ENCODE data around the gene AP1S2.
"Not testable (repeated sequence)": the region's sequence is repeated elsewhere in the genome, so short reads cannot be mapped to it uniquely, and the experiment has no call there.

AP1S2 gene

DNA sequence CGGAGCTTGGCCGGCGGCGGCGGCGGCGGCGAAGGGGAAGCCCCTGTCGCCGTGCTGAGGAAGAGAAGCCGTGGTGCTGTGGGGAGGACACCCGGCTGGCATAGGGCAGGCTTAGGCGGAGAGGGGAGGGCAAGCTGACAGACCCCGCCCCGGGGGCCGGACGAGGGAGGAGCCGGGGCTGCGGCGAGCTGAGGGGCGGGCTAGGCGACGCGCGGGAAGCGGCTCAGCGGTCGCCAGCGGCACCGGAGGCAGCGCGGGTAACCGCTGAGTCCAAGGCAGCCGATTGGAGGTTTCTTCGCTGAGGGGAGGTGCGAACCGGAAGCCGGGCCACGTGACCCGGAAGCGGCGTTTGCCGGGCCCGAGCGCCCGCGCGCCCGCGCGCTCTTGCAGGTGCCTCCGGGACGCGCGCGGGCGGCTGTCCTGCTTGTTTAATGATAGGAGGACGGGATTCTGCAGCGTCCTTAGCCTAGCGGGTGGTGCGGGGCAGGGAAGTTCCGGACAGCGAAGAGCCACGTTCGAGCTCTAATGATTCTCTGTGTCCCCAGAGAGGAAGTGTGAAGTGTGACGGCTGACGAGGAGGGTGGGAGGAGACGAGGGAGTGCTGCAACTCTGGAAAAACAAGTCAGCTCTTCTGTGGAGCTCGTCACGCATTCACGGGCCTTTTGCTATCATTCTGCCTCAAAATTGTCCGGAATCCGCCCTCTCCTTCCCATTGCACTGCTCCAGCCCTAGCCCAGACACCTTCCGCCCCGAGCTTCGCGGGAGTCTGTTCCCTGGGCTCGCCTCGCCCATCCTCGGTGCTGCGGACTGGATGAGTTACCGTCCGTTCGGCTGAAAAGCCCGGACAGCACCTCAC, at the start of gene AP1S2:
AP1S2 (minus strand) TSS at position 102 of the 856 bp plus-strand sequence. CDS start 2,289 bp downstream, outside the sequence.
- peak within 1 kb of the TSS; percentile 98 for H3K27ac Mint-ChIP-seq

DNA sequence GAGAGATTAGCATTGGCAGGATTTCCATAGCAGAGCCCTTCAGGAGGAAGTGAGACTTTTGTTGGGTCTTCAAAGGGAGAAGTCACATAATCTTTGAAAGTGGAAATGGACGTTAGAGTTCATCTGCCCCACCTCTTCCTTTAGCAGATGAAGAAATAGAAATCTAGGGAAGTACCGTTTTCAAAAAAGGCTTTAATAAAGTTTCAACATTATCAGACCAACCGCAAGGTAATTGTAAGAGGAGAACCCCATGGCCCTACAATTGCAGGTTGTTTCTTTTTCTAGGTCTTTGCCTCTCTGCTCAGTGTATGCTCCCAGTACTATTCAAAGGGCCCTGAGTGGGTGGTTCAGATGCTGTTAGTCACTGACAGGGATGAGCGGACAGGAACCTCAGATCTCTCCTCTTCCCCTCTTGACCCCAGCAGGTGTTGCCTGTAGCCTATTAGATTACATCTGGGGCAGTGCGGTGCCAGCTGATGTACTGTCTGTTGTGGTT, 48.6 kb upstream of the AP1S2 start:
- peaks cover 2% of the 10 kb centered on the region for H3K4me1 Mint-ChIP-seq (ENCODE audit: low read depth)
- peaks cover 7% of the 10 kb centered on the region for H3K9me3 Mint-ChIP-seq
- H3K36me3 Mint-ChIP-seq (ENCODE audit: low read depth): no peaks in the 10 kb centered on the region
- H3K27ac Mint-ChIP-seq: no peak overlapping the region
- no peak overlapping the region for H3K4me3 Mint-ChIP-seq
- peaks cover 41% of the 10 kb centered on the region for H3K27me3 Mint-ChIP-seq
- DNase-seq: no peak

More for the DNA sequence above, at the start of gene AP1S2:
- Mint-ChIP-seq H3K27me3 (peaks cover 16% of the 10 kb centered on the region), H3K4me1 (ENCODE audit: low read depth) (peaks cover 35% of the 10 kb centered on the region), H3K36me3 (ENCODE audit: low read depth) (peaks cover 28% of the 10 kb centered on the region), H3K4me3 (peak within 1 kb of the TSS; percentile 87), H3K9me3 (no peaks in the 10 kb centered on the region)
- DNase-seq: peak; percentile 99

DNA sequence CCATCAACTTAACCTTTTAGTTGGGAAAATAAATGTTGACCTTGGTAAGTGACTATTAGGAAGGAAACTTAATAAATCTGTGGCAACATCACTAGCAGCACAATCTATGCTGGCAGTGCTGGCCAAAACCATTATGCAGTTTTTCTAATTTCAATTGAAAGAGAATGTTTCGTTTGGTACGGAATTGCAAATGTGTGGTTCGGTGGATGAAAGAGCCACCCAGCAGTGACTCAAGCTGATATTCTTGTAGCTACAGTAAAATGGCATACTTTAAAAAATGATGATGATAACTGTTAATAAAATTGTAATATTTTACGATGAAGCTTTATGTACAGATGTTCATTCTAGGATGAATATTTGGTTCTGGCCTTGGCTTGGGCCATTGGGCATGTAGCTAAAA, 40.7 kb upstream of the AP1S2 start:
- Mint-ChIP-seq H3K36me3 (ENCODE audit: low read depth) (no peaks in the 10 kb centered on the region), H3K27ac (no peak overlapping the region), H3K27me3 (peaks cover 45% of the 10 kb centered on the region), H3K9me3 (no peaks in the 10 kb centered on the region), H3K4me1 (ENCODE audit: low read depth) (no peaks in the 10 kb centered on the region), H3K4me3 (no peak overlapping the region)
- no peak for DNase-seq

DNA sequence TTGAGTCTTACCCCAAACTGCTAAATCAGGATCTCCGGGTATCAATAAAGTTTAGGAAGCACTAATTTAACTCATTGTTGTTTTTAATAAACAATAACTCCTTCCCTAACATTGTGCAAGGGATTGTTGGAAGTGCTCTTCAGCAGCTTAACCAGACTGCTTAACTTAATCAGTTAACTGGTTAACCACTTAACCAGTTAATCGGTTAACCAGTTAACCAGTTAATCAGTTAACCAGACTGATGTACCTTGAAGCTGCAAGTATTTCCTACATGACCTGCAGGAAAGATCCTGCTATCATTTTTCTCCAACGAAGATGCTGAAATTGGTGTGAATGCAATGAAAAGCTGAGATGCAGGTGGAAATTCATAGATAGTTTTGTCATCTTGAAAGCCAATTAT, 40.1 kb upstream of the AP1S2 start:
- Mint-ChIP-seq H3K27ac (no peak overlapping the region), H3K4me3 (no peak overlapping the region), H3K4me1 (ENCODE audit: low read depth) (no peaks in the 10 kb centered on the region), H3K27me3 (peaks cover 42% of the 10 kb centered on the region), H3K9me3 (no peaks in the 10 kb centered on the region), H3K36me3 (ENCODE audit: low read depth) (no peaks in the 10 kb centered on the region)
- no peak for DNase-seq

DNA sequence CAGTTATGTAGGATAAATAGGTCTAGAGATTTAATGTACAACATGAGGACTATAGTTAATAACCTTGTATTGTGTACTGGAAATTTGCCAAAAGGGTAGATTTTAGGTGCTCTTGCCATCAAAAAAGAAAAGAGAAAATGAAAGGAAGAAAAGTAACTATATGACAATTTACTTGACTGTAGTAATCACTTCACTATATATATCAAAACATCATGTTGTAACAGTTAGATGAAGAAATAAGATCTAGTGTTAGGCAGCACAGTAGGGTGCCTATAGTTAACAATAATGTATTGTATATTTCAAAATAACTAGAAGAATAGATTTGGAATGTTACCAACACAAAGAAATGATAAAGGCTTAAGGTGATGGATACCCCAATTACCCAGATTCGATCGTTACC, 35.9 kb upstream of the AP1S2 start:
- DNase-seq: no peak
- Mint-ChIP-seq H3K36me3 (ENCODE audit: low read depth) (no peaks in the 10 kb centered on the region), H3K9me3 (no peaks in the 10 kb centered on the region), H3K4me3 (no peak overlapping the region), H3K27me3 (peaks cover 49% of the 10 kb centered on the region), H3K27ac (no peak overlapping the region), H3K4me1 (ENCODE audit: low read depth) (no peaks in the 10 kb centered on the region)

DNA sequence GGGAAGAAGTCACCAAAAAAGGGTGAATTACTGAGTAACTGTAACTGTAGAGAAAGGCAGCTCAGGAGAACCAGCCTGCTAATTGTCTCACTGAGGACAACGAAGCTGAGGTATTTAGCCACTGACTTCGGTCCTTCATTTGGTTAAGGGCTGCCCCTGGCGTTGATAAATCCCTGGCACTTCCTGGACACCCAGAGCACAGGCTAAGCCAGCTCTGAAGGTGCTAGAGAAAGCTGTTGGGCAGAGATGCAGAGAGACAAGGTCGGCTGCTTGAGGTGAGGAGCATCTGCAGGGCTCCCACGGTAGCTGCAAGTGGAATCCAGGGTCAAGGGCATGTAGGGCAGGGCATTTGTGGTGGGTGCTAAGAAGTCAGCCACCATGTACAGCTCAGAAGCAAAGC, 33.4 kb upstream of the AP1S2 start:
- DNase-seq: no peak
- H3K27me3 Mint-ChIP-seq: peaks cover 56% of the 10 kb centered on the region
- no peak overlapping the region for H3K4me3 Mint-ChIP-seq
- peaks cover 6% of the 10 kb centered on the region for H3K4me1 Mint-ChIP-seq (ENCODE audit: low read depth)
- H3K36me3 Mint-ChIP-seq (ENCODE audit: low read depth): no peaks in the 10 kb centered on the region
- no peak overlapping the region for H3K27ac Mint-ChIP-seq
- no peaks in the 10 kb centered on the region for H3K9me3 Mint-ChIP-seq

DNA sequence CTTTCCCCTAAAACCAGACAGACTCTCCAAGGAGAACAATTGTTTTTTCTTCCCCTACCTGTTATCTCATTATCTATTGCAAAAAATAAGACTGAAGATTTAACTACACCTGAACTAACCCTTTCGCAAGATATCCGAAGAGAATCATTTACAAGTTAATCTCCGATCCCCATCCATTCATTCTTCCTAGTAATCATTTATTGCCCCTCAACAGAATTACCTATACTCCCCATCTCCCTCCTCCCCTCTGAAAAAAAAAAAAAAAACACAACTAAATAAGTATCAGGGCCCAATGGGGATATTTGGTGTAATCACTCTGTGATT, 28.9 kb upstream of the AP1S2 start:
- H3K27me3 Mint-ChIP-seq: peaks cover 70% of the 10 kb centered on the region
- DNase-seq: no peak
- peaks cover 12% of the 10 kb centered on the region for H3K9me3 Mint-ChIP-seq
- H3K27ac Mint-ChIP-seq: no peak overlapping the region
- no peak overlapping the region for H3K4me3 Mint-ChIP-seq
- H3K36me3 Mint-ChIP-seq (ENCODE audit: low read depth): peaks cover 5% of the 10 kb centered on the region
- H3K4me1 Mint-ChIP-seq (ENCODE audit: low read depth): peaks cover 14% of the 10 kb centered on the region

DNA sequence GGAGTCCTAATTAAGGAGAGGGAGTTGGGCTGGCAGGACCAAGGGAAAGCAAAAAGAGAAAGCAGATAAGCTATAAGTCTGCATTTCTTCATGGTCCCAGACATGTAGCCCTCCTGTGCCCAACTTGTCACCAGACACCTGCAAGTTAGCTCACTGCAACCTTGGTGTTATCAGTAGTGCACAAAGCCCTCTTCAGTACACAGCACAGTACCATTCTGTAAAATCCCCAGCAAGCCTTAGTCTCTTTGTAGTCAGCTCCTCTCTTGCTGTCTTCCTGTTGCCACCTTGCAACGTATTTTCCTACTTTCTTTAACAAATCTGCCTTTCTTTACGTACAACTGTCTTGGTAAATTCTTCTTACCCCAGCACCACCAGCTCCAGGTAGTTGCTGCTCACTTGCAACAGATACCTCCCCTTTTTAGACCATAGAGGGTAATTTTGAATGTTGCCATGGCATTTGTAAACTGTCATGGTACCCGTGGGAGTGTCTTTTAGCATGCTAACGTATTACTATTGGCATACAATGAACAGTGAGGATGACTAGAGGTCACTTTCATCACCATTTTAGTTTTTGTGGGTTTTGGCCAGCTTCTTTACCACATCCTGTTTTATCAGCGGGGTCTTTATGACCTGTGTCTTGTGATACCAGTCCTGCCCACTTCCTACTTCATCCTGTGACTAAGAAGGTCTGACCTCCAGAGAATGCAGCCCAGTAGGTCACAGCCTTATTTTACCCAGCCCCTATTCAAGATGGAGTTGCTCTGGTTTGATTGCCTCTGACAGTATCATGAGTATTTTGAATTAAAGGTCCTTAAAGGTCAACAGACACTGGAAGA, 28.3 kb upstream of the AP1S2 start:
- Mint-ChIP-seq H3K9me3 (peaks cover 14% of the 10 kb centered on the region), H3K4me1 (ENCODE audit: low read depth) (peaks cover 19% of the 10 kb centered on the region), H3K4me3 (no peak overlapping the region), H3K27me3 (peaks cover 70% of the 10 kb centered on the region), H3K27ac (no peak overlapping the region), H3K36me3 (ENCODE audit: low read depth) (peaks cover 5% of the 10 kb centered on the region)
- DNase-seq: no peak

DNA sequence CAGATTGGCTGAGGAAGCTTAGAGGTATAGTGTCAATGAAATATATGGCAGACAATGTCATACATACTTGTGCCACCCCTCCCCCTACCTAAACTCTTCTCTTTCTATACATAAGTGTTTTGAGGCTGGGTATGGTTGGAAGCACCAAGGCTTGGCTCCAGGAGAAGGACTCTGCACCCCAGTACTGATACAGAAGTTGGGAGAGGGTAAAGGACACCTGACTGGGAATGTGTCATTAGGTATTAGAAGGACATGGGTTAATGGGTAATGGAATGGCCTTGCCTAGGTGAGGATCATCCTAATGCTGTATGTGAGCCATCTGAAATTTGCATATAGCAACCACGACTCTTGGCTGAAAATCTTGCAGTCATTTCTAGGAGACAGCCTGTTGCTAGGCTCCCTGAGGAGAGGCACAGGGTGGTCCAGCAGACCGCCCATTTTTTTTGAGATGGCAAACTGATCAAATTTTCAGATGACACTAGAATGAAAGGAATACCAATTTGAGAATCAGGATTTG, 26.8 kb upstream of the AP1S2 start:
- Mint-ChIP-seq H3K36me3 (ENCODE audit: low read depth) (peaks cover 5% of the 10 kb centered on the region), H3K4me1 (ENCODE audit: low read depth) (peaks cover 19% of the 10 kb centered on the region), H3K4me3 (no peak overlapping the region), H3K27ac (no peak overlapping the region), H3K27me3 (peaks cover 76% of the 10 kb centered on the region), H3K9me3 (peaks cover 14% of the 10 kb centered on the region)
- DNase-seq: no peak

DNA sequence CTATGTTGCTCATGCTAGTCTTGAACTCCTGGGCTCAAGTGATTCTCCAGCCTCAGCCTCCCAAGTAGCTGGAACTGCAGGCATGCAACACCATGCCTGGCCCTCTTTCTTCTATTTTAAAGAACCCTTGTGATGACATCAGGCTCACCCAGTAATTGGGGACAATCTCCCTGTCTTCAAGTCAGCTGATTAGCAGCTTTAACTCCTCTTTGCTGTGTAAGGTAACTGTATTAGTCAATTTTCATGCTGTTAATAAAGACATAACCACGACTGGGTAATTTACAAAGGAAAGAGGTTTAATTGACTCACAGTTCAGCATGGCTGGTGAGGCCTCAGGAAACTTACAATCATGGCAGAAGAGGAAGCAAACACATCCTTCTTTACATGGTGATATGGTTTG, 23.3 kb upstream of the AP1S2 start:
- H3K27ac Mint-ChIP-seq; H3K4me3 Mint-ChIP-seq; DNase-seq; H3K36me3 Mint-ChIP-seq (ENCODE audit: low read depth): not testable (repeated sequence)
- Mint-ChIP-seq H3K27me3 (peaks cover 60% of the 10 kb centered on the region), H3K9me3 (peaks cover 14% of the 10 kb centered on the region), H3K4me1 (ENCODE audit: low read depth) (peaks cover 12% of the 10 kb centered on the region)

DNA sequence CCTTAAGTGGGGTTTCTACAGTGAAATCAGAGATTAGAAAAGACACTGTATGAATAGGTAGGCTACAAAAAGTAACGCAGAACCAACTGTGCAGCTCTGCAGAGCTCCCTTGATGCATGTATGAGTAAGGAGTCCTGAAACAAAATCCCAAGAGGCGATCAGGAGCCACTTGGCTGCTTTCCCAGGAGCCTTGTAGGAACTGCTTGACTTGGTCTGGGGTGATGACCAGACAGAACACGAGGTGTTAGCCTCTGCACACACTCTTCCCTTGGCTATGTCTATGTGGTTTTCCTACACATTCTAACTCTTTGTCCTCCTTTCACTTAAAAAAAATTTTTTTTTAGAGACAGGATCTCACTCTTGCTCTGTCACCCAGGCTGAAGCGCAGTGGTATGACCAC, 22.8 kb upstream of the AP1S2 start:
- Mint-ChIP-seq H3K4me1 (ENCODE audit: low read depth) (peaks cover 9% of the 10 kb centered on the region), H3K27me3 (peaks cover 54% of the 10 kb centered on the region), H3K9me3 (peaks cover 14% of the 10 kb centered on the region), H3K27ac (no peak overlapping the region), H3K4me3 (no peak overlapping the region), H3K36me3 (ENCODE audit: low read depth) (peaks cover 5% of the 10 kb centered on the region)
- no peak for DNase-seq

DNA sequence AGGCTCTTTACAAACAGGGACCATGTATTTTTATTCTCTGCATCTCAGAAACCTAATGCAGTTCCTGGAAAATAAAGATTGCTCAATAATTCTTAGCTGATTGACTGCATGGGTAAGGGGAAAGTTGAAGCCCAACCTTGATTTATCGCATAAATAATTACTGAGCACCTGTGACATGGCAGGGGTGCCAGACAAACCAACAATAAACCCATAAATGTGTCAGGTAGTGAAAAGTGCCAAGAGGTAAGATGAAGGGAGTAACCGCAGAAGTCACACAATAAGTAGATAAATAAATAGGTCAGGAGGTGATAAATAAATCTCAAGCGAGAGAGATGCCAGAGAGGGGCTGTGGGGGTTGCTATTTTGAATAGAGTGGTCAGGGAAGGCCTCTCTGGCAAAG, 20.1 kb upstream of the AP1S2 start:
- Mint-ChIP-seq H3K27me3 (peaks cover 38% of the 10 kb centered on the region), H3K4me1 (ENCODE audit: low read depth) (peaks cover 9% of the 10 kb centered on the region), H3K9me3 (peaks cover 6% of the 10 kb centered on the region), H3K4me3 (no peak overlapping the region), H3K36me3 (ENCODE audit: low read depth) (no peaks in the 10 kb centered on the region), H3K27ac (no peak overlapping the region)
- no peak for DNase-seq

DNA sequence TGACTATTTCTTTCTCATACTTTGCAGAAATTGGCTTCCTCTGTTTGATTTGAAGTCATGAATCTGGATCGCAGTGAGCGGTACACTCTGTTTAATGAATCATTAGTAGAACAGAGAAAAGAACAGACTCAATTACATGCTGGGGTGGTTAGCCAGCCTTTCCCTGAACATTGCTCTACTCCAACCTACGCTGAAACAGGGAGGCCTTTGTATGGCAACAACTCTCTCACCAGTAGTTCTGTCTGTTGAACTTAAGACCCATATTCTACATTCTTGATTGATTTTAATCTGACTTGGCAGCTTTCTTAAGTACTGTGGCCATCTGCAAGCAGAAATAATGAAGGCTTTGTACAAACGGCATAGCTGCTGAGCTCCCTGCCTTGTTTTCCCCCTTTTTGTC, 19.0 kb upstream of the AP1S2 start:
- H3K27me3 Mint-ChIP-seq: peaks cover 45% of the 10 kb centered on the region
- DNase-seq: no peak
- H3K36me3 Mint-ChIP-seq (ENCODE audit: low read depth): no peaks in the 10 kb centered on the region
- peaks cover 3% of the 10 kb centered on the region for H3K9me3 Mint-ChIP-seq
- peaks cover 6% of the 10 kb centered on the region for H3K4me1 Mint-ChIP-seq (ENCODE audit: low read depth)
- H3K27ac Mint-ChIP-seq: no peak overlapping the region
- no peak overlapping the region for H3K4me3 Mint-ChIP-seq

DNA sequence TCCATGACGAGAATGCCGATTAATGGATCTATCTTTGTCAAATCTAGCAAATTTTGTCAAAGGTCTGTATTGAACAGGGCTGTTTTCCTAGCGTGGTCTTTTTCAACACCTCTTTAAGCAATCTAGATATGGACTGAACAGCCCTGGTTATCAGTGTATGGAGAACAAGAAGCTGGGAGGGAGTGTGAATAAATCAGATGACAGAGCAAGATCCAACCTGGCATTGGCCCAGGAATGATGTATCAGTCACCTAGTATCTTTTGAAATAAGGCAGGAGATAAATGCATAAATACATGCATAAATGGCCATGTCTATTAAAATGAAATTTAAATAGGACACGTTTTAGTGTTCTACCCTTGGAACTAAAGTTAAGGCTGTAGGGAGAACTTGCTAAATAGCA, 15.7 kb upstream of the AP1S2 start:
- H3K36me3 Mint-ChIP-seq (ENCODE audit: low read depth): no peaks in the 10 kb centered on the region
- no peak overlapping the region for H3K4me3 Mint-ChIP-seq
- no peaks in the 10 kb centered on the region for H3K4me1 Mint-ChIP-seq (ENCODE audit: low read depth)
- H3K27ac Mint-ChIP-seq: no peak overlapping the region
- peaks cover 28% of the 10 kb centered on the region for H3K27me3 Mint-ChIP-seq
- H3K9me3 Mint-ChIP-seq: no peaks in the 10 kb centered on the region
- no peak for DNase-seq

DNA sequence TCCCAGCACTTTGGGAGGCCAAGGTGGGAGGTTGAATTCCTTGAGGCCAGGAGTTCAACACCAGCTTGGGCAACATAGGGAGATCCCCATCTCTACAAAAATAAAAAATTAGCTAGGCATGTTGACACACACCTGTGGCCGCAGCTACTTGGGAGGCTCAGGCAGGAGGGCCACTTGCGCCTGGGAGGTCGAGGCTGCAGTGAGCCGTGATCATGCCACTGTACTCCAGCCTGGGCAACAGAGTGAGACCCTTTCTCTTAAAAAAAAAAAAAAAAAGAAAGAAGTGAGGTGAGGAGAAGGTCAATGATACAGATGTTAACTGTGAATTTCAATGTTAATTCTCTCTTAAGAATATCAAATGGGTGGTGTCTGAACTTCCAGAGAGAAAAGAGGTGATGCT, 15.1 kb upstream of the AP1S2 start:
- Mint-ChIP-seq H3K36me3 (ENCODE audit: low read depth) (no peaks in the 10 kb centered on the region), H3K4me3 (no peak overlapping the region), H3K4me1 (ENCODE audit: low read depth) (no peaks in the 10 kb centered on the region), H3K9me3 (no peaks in the 10 kb centered on the region), H3K27ac (no peak overlapping the region), H3K27me3 (peaks cover 26% of the 10 kb centered on the region)
- no peak for DNase-seq
